Stimulated activated CD4-positive, alpha-beta T cell treated with anti-CD3 and anti-CD28 coated beads, Interleukin-15, amount 100 ng/mL, for 1 hour (primary cell): ENCODE results near the gene COL6A2.
"Not testable (repeated sequence)": the region's sequence is repeated elsewhere in the genome, so short reads cannot be mapped to it uniquely, and the experiment has no call there.

Experiments
- DNase-seq, 2 donors: peaks; one replicate each; pipeline ENCODE4 v3.0.0-alpha.2; 2020; ENCODE audit warnings: low read depth in 1 of 2, low spot score in 1 of 2

COL6A2 gene

DNA sequence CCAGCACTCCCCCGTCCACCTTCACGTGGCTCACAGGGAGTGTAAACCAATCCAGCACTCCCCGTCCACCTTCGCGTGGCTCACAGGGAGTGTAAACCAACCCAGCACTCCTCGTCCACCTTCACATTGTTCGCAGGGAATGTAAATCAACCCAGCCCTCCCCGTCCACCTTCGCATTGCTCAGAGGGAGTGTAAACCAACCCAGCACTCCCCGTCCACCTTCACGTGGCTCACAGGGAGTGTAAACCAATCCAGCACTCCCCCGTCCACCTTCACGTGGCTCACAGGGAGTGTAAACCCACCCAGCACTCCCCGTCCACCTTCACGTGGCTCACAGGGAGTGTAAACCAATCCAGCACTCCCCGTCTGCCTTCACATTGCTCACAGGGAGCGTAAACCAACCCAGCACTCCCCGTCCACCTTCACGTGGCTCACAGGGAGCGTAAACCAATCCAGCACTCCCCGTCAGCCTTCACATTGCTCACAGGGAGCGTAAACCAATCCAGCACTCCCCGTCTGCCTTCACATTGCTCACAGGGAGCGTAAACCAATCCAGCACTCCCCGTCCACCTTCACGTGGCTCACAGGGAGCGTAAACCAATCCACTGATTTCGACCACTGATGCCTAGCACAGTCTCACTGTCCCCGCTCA, 42.6 kb downstream of the COL6A2 start:
- DNase-seq: not testable (repeated sequence)

DNA sequence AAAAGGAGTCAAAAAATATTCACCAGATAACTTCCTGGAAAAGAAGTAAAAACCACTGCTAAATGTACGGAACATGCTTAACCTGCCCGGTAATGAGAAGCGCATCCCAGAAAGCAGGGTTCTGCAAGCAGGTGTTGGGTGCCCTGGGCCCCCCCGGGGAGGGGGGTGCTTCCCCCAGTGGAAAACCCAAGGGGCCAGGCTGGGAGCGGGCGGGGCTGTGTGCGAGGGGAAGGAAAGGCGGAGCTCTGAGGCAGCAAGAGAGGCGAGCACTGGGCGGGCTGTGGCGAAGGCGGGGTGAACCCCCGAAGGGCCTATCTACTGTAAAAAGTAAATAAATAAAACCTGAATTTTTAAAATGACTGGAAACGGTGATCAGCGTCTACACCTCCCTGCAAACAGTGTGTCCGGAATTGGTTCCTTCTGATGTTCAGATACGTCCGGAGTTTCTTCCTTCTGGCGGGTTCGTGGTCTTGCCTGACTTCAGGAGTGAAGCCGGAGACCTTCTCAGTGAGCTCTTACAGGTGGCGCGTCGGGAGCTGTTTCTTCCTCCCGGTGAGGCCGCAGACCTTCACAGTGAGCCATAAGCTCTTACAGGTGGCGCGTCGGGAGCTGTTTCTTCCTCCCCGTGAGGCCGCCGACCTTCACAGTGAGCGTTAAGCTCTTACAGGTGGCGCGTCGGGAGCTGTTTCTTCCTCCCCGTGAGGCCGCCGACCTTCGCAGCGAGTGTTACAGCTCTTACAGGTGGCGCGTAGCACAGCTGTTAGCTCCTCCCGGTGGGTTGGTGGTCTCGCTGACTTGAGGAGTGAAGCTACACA, 44.1 kb downstream of the COL6A2 start:
- no peak for DNase-seq

DNA sequence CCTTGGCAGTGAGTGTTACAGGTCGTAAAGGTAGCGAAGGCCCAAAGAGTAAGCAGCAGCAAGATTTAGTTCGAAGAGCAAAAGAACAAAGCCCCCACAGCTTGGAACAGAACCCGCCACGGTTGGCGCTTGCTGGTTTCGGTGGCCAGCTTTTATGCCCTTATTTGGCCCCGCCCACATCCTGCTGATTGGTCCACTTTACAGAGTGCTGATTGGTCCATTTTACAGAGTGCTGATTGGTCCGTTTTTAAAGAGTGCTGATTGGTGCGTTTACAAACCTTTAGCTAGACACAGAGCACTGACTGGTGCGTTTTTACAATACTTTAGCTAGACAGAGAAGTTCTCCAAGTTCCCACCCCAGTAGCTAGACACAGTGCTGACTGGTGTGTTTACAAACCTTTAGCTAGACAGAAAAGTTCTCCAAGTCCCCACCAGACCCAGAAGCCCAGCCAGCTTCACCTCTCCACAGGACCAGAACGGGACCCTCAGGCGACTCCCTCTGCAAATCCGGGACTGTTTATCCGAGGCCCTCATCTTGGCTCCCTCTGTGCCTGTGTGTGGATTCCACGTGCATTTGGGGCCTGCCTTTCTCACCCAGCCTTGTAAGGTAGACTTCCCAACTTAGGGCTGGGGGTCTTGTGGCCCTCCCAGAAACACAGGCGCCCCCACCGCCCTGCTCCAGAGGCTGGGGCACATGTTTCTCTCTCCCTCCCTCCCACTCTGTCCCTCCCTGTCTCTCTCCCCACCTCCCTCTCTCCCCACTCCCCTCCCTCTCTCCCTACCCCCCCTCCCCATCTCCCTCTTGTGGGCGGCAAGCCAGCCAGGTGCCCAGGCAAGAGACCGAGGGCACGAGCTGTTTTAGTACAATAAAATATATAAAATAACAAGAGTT, 44.9 kb downstream of the COL6A2 start:
- DNase-seq: no peak

DNA sequence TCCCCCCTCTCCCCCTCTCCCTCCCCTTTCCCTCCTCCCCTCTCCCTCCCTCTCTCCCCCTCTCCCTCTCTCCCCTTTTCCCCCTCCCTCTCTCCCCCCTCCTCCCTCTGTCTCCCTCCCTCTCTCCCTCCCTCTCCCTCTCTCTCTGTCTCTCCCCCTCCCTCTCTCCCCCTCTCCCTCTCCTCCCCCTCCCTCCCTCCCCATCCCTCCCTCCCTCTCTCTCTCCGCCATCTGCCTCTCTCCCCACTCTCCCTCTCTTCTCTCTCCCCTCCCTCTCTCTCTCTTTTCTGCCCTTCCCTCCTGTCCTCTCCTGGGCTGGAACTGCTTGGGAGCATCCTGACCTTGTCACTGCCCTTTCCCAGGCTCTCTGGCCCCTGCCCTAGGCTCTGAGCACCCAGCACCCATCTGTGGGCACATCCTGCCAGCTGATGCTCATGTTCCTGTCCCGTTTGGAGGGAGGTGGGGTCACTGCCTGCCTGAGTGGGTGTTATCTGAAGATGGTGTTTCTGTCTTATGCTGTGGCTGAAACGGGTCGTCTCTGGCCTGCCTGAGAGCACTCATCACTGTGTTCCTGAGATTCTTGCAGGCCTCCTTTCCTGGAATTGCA, 46.7 kb downstream of the COL6A2 start:
- DNase-seq: no peak

DNA sequence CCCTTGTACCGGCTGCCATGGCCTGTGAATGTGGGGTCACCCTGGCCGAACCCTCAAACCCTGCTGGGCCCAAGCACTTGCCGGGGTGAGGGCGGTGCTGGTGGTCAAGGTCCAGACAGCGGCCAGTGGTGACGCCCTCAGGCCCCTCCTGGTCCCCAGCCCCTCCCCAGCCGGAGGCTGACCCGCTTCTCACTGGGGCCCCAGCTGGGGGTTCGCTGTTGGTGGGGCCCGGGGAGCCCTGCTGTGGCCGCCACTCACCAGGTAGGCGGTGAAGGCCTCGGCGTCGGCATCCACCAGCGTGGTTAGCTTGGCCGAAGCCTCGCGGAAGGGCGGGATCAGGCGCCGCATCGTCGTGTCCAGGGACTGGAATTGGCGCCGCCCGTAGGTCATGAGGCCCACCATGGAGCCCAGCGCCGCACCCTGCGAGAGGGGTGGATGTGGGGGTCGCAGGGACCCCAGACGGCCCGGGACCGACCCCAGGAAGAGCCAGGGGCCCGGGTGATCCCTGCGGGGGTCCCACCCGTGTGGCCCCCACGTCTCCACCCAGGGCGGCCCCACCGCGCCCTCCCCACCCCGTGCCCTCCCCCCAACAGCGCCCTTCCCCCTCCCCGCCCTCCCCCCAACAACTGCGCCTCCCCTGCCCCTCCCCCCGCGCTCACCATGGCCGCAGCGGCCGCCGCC, 47.4 kb downstream of the COL6A2 start:
- no peak for DNase-seq

DNA sequence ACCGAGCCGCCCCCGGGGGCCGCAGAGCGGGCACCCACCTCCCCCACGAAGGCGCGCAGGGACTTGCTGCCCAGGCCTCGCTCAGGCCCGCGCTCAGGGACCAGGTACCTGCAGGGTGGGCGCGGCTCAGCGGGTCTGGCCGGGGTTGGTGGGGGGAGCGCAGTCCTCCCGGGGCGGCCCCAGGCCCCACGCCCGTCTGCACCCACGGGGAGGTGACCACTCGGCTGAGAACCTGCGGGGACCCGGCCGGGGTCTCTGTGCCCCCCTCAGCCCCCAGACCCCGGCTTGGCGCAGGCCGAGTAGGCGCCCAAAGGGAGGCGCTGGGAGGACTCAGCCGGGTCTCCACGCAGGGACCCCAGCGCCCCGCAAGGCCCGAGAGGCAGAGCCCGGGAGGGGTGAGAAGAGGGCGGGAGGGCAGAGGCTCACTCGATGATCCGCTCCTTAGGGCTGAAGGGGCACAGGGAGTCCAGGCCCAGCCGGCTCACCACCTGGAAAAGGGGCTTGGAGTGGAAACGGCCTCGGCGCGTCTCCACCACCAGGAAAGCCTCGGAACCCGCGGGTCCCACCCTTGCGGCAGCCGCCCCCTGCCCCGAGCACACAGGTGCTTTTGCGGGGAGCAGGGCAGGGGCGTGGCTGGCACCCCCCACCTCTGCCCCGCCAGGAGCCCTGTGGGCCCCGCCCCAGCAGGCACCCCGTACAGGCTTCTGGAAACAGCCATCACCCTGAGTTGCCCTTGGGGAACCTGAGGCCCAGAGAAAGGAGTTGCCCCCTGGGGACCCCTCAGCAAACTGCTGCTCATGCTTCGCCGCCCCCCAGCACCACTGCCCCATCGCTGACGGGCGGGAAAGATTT, 48.2 kb downstream of the COL6A2 start:
- DNase-seq: no peak

DNA sequence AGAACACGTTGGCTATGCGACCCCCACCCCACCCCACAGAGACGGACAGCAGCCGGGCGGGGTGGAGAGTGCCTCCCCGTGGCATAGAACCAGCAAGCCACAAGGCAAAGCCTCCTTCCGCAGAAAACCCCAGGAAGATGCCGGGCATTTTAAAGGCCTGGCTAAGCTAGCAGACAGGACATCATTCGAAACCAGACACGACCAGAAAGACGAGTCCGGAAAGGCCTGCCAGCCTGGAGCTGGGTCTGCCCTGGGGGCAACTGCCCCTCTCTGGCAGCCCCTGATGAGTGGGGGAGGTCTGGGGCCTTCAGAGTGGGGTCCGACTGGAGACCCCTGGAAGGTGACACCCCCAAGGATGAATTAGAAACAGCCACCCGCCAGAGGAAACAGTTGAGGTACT, 48.9 kb downstream of the COL6A2 start:
- no peak for DNase-seq

DNA sequence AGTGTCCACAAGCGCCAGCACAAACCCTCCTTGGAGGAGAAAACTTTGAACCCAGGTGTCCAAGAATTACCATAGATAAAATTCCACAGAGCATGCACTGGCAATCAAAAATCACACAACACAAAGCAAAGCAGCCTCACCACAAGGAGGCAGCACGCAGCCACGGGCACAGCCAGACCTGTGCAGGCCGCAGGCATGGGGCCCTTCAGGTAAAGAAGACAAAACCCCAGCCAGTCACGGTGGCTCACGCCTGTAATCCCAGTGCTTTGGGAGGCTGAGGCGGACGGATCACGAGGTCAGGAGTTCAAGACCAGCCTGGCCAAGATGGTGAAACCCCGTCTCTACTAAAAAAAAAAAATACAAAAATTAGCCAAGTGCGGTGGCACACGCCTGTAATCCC, 49.5 kb downstream of the COL6A2 start:
- peak in 1 of 2 donors; percentile 26 for DNase-seq

DNA sequence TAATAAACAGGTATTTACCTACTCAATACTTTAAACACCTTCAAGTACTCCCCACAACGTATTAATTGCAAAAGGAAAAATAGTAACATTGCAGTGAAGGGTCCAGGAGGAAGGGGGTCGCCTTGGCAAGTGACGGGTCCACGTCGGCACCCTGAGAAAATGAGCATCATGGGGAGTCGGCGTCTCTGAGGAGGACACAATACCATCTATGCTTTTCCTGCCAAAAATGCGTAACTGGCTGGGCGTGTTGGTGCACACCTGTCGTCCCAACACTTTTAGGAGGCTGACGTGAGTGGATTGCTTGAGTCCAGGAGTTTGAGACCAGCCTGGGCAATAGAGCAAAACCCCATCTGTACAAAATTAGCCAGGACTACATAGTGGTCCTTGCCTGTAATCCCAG, 50.2 kb downstream of the COL6A2 start:
- DNase-seq: no peak

DNA sequence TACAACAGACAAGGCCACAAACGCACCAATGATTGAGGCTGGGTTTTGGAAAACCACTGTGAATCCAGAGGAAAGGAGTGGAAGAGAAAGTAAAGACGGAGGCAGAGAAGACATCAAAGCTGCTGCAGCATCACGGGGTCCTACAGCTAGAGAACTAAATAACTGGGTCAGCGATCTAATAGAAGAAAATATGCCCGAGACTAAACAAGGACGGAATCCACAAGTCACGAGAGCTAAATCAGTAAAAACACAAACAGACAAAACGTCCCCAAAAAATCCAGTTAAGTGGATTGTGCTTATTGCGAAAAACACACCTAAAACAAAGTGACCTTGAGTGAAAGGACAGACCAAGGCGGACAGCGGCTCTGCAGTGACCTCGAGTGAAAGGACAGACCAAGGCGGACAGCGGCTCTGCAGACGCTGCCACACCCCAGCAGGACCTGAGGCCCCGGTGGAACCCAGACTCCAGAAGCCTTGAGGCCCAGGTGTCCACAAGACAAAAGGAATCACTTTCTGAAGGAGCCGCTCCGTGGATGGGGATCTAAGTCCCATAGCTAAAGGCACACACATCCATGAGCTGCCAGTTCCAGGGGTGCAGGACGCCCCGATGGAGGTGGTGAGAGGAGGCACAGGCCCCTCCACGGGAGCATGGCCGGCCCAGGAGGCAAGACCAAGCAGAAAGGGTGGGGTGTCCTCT, 51.4 kb downstream of the COL6A2 start:
- no peak for DNase-seq

DNA sequence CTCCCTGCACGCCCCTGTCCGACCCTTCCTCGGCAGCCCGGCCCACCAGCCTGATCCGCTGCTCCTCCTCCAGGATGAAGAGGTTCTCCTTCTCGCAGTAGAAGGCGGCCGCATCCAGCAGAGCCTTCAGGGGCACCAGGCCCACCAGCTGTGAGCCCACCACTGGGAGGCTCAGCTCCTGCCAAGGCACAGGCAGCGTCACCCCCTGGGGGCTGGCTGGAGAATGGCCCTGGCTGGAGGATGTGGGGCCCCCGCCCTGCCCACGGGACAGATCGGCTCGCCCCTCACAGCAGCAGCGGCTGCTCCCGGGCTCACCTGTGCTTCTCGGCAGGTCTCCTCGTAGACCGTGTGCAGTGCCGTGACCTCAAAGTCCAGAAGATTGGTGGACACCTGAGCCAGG, 52.2 kb downstream of the COL6A2 start:
- DNase-seq: no peak

DNA sequence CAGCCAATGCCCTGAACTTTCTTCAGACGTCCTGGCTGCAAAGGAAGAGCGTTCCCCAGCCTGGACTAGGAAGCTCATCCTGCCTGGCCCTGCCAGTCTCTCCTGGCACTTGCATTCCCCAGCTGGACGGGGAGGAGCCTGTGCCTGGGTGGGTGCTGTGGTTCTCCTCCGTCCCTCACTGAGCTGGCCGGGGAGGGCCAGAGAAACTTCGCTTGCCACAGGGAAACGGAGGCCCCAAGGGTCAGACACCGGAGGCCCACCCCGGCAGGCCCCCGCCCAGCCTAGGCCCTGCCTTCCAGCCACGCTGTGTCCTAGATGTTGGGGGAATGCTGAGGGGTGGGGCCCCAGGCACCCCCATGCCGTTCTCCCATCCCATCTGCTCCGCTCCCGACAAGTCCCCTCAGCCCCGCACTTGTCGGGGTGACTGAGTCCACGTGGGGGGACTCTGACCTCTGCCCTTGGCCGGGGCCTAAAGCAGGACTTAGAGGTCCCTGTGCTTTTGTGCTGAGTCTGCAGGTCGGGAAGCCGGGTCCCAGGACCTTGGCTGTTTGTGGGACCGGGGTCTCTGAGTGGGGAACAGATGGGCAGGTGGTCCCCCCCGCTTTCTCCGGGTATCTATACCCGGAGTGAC, 52.7 kb downstream of the COL6A2 start:
- DNase-seq: no peak

DNA sequence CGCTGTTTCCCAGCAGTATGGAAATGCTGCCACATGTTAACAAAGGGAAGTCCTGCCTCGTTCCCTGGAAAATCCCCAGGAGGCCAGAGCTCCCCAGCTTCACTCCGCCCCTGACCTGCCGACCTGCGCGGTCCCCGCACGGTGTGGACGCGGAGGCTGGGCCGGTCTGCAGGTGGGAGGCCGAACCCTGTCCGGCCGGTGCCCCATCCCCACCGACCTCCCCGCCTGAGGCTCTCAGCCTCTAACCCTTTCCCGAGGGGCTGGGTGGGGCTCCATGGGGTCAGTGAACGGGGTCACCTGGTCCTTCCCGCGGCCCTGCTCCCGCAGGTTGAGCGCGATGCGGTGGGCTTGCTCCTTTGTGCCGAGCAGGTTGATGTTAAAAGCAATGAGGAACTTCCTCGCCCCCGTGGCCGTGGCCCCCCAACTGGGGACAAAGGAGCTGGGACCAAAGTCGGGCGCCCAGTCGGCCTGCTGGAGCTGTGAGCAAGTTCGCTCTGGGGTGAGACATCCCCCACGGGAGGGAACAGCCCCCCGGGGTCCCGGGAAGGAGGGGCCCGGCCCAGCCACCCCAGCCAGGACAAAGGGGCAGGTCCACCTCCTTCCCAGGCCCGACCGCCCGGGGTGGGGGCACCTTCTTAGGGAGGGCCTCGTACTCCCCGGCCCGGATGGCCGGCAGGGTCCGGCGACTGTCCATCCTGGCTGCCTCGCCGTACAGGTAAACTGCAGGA, 53.5 kb downstream of the COL6A2 start:
- no peak for DNase-seq

DNA sequence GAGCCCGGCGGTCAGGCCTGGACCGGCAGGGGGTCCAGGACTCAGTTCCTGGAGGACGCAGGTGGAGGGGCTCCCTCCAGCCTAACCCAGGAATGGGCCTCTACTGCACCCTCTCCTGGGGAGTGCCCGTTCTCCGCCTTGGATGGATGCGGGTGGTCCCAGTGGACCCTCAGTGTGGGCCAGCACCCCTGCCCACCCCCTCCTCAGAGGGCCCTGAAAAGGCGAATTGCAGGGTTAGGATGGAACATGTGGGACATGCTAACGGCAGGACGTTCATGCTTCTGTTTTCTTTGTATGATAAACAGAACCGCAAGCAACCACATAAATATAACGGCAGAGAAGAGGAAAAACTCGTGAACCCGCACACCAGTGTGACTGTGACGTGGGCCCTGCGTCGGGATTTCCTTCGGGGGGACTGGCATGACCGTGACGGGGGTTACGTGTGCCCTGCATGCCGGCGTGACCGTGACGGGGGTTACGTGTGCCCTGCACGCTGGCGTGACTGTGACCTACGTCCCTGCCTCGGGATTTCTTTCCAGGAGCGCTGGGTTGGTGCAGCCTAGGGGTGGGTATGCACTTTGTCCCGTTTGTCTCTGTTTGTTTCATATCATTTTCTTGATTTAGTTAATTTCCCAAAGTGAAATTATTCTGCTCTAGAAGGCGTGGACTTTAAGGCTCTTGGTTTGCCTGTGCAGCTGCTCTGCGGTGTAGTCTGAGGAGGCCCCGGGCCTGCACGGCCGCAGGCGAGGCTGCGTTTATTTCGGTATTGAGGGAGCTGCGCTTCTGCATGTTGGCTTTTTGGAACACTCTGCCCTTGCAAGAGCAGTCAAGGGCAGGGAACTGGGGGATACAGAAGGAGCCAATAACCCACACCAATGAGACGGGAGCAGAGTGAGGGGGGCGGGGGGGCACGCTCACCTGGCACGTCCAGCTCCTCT, 54.3 kb downstream of the COL6A2 start:
- DNase-seq: no peak

DNA sequence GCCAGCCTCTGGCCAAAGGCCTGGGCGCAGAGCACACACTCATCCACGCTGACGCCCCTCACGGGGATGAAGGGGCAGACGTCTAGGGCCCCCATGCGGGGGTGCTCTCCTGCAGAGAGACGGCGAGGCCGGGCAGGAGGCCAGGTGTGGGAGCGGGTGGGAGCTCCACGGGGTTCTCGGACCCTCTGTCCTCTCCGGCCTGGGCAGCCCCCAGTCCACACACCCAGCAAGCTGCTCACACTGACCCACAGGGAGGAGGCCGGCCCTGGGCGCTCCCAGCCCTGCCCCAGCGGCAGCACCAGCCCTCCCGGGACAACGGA, 55.0 kb downstream of the COL6A2 start:
- no peak for DNase-seq

DNA sequence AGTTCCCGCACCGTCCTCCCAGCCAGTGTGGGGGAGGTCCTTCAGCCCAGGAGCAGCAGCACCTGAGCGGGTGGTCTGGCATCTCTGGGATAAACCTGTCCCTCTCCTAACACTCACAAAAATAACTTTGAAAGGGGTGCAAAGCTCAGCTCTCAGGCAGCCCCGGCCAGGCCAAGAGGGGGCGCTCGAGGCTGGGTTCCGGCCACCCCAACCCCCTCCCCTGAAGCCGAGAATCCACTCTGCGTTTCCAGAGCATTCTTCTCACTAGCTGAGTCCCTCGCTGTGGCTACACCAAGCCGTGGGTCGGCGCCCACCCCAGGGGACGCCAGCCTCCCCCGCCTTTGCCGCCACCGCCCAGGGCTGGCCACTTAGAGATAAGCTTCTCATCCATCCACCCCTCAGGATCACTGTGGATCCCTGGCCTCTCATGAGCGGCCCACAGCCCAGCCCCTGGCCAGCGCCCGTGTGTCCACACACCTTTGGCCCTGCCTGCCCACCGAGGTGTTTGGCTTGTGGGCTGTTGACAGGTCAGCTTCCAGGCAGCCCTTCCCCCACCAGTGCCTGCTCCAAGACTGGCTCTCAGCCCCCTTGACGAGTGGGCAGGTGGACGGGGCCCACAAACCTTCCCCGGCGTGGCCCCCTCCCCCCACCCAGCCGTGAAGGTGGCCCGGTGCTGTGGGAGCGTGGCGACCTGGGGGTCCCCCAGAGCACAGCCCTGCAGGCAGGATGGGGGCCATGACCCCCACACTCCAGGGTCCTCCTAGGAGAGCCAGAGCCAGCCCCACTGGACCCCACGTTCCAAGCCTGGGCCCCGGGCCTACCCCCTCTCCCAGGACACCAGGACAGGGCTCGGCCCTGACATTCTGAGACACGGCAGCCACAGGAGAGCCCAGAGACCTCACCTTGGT, 55.6 kb downstream of the COL6A2 start:
- DNase-seq: peak in 1 of 2 donors; percentile 44
